H54 (cell line): Measurements from ENCODE around the gene FUT8.
A peak's percentile ranks its signal among the peaks of the same experiment; 100 is the strongest.

Source experiments
- DNase-seq: peaks from one replicate; pipeline ENCODE4 v3.0.0; 2011; ENCODE audit warnings: low spot score, mixed read lengths; ENCODE audit not compliant: insufficient read length
- FAIRE-seq: peaks from 3 replicates; lab custom pipeline; 2011; peaks lifted over from hg19 to GRCh38; lab: Jason Lieb, UNC
- POLR2A ChIP-seq: IDR thresholded peaks from 2 replicates; pipeline ENCODE4 v1.6.1; 2011; ENCODE audit warnings: low read depth, mild to moderate bottlenecking, low read length

Gene FUT8

GRCh38 chr14:65502676-65503124 lies 90.2 kb downstream of the FUT8 start:
- TF ChIP-seq POLR2A, result no peak

GRCh38 chr14:65503771-65504170 lies 91.2 kb downstream of the FUT8 start:
- DNase-seq, result no peak
- FAIRE-seq, result no peak
- TF ChIP-seq POLR2A, result no peak

More at GRCh38 chr14:65502676-65503124, 90.2 kb downstream of the FUT8 start:
- FAIRE-seq (peak; percentile 92), DNase-seq (no peak)

GRCh38 chr14:65506801-65507200 lies 94.3 kb downstream of the FUT8 start:
- DNase-seq (no peak), FAIRE-seq (no peak)
- no peak for TF ChIP-seq POLR2A

- TF ChIP-seq POLR2A, result no peak
- FAIRE-seq, result no peak
- DNase-seq, result no peak
Observed at GRCh38 chr14:65509842-65510241, 97.3 kb downstream of the FUT8 start.

GRCh38 chr14:65513671-65514070 lies 101.1 kb downstream of the FUT8 start:
- peak; percentile 33 for FAIRE-seq
- no peak for TF ChIP-seq POLR2A
- DNase-seq, result no peak

- FAIRE-seq (peak; percentile 80), DNase-seq (no peak)
- TF ChIP-seq POLR2A, result no peak
Observed at GRCh38 chr14:65517635-65518542, 105.4 kb downstream of the FUT8 start.

- FAIRE-seq (no peak), DNase-seq (no peak)
- TF ChIP-seq POLR2A, result no peak
Observed at GRCh38 chr14:65528069-65528468, 115.5 kb downstream of the FUT8 start.

GRCh38 chr14:65531148-65531547 lies 118.6 kb downstream of the FUT8 start:
- DNase-seq, result no peak
- no peak for TF ChIP-seq POLR2A
- FAIRE-seq, result no peak

GRCh38 chr14:65533736-65534404 lies 121.3 kb downstream of the FUT8 start:
- no peak for TF ChIP-seq POLR2A
- no peak for DNase-seq
- FAIRE-seq, result peak; percentile 57

GRCh38 chr14:65536781-65537423 lies 124.4 kb downstream of the FUT8 start:
- TF ChIP-seq POLR2A, result no peak
- FAIRE-seq (no peak), DNase-seq (no peak)

- TF ChIP-seq POLR2A, result no peak
- FAIRE-seq (peak; percentile 15), DNase-seq (no peak)
Observed at GRCh38 chr14:65548878-65549277, 136.3 kb downstream of the FUT8 start.

GRCh38 chr14:65549429-65549828 lies 136.9 kb downstream of the FUT8 start:
- peak; percentile 41 for FAIRE-seq
- no peak for TF ChIP-seq POLR2A
- DNase-seq, result no peak

- FAIRE-seq, result no peak
- no peak for DNase-seq
- TF ChIP-seq POLR2A, result no peak
Observed at GRCh38 chr14:65550779-65551643, 138.5 kb downstream of the FUT8 start.
